Fibroblast of skin of abdomen (primary cell): ENCODE results near the gene SAP30. TPM values are rescaled to one million over a fixed set of nuclear protein-coding genes. Genes with fewer than 3 reads are reported as not detected.
A peak's percentile ranks its signal among the peaks of the same experiment; 100 is the strongest.

Source experiments
- DNase-seq: peaks from one replicate; pipeline ENCODE4 v3.0.0-alpha.2; 2013
- polyA plus RNA-seq, 2 experiments: library from polyadenylated mRNA; unstranded; fragments of 120-200 nt; gene quantifications; one replicate each; pipeline ENCODE4 v1.2.1, GENCODE V29; 2013; ENCODE audit not compliant: insufficient read length in 2 of 2

Gene SAP30
- polyA plus RNA-seq (2013, experiment 1 of 2; ENCODE audit: insufficient read length), result 13.2 TPM
- polyA plus RNA-seq (2013, experiment 2 of 2; ENCODE audit: insufficient read length), result 14.7 TPM

GRCh38 chr4:173370477-173371291, at the start of gene SAP30:
Gene SAP30, plus strand, starts transcription at chr4:173370954. Its CDS starts 229 bp downstream, at chr4:173371183.
- peak; percentile 99 for DNase-seq

- no peak for DNase-seq
Observed at GRCh38 chr4:173325007-173325736, 45.6 kb upstream of the SAP30 start.

- DNase-seq, result no peak
Observed at GRCh38 chr4:173328236-173328901, 42.4 kb upstream of the SAP30 start.

- DNase-seq, result no peak
Observed at GRCh38 chr4:173330590-173330989, 40.2 kb upstream of the SAP30 start.

- no peak for DNase-seq
Observed at GRCh38 chr4:173332021-173332487, 38.7 kb upstream of the SAP30 start.

GRCh38 chr4:173332963-173333657, 37.6 kb upstream of the SAP30 start:
- DNase-seq, result peak; percentile 3

- DNase-seq, result peak; percentile 48
Observed at GRCh38 chr4:173333658-173334084, 37.1 kb upstream of the SAP30 start.

GRCh38 chr4:173334085-173334890, 36.5 kb upstream of the SAP30 start, which contains the start of gene HMGB2:
Gene HMGB2, minus strand, starts transcription at chr4:173334358. Its CDS starts 709 bp downstream, at chr4:173333649.
- DNase-seq, result peak; percentile 100

GRCh38 chr4:173334891-173335752, 35.6 kb upstream of the SAP30 start:
- DNase-seq, result peak; percentile 82

GRCh38 chr4:173337463-173337862, 33.3 kb upstream of the SAP30 start:
- no peak for DNase-seq

GRCh38 chr4:173343832-173344397, 26.8 kb upstream of the SAP30 start:
- no peak for DNase-seq

- no peak for DNase-seq
Observed at GRCh38 chr4:173345648-173346047, 25.1 kb upstream of the SAP30 start.

- DNase-seq, result peak; percentile 88
Observed at GRCh38 chr4:173346074-173346473, 24.7 kb upstream of the SAP30 start.

GRCh38 chr4:173347467-173347866, 23.3 kb upstream of the SAP30 start:
- no peak for DNase-seq

- no peak for DNase-seq
Observed at GRCh38 chr4:173357939-173358338, 12.8 kb upstream of the SAP30 start.

- peak; percentile 14 for DNase-seq
Observed at GRCh38 chr4:173360587-173361221, 10.1 kb upstream of the SAP30 start.

- DNase-seq, result no peak
Observed at GRCh38 chr4:173362666-173363065, 8.1 kb upstream of the SAP30 start.

GRCh38 chr4:173365359-173365996, 5.3 kb upstream of the SAP30 start:
- no peak for DNase-seq

- no peak for DNase-seq
Observed at GRCh38 chr4:173367285-173367684, 3.5 kb upstream of the SAP30 start.
